Panc1 (cell line): ENCODE data around the gene MOB2. TPM values are rescaled to one million over a fixed set of nuclear protein-coding genes. Genes with fewer than 3 reads are reported as not detected.

Experiments used
- ATAC-seq: fragments of 200-7000 bp; cut with Tn5 transposase; 2 replicates; pipeline ENCODE4 v1.9.1; 2020; ENCODE audit warnings: mild to moderate bottlenecking, moderate library complexity
- BruUV-seq: library from RNA; stranded (reverse); fragments of 400-500 nt; replicated peaks from 2 replicates; lab custom pipeline; 2021; lab: Mats Ljungman, UMichigan
- CTCF ChIA-PET: fragments of 300-600 bp; sonication (Branson Sonifier 250); formaldehyde crosslinking; loops from one replicate; lab custom pipeline; 2022; ENCODE audit warnings: antibody characterized with exemption; lab: Charles Lee
- POLR2A ChIA-PET: fragments of 300-600 bp; sonication (Branson Sonifier 250); formaldehyde crosslinking; loops from one replicate; lab custom pipeline; 2022; ENCODE audit warnings: antibody characterized with exemption; lab: Charles Lee
- DNase-seq: peaks from one replicate; pipeline ENCODE4 v3.0.0-alpha.2; 2010; ENCODE audit warnings: low read depth, low spot score
- H3K27ac ChIP-seq: 2 replicates; pipeline ENCODE4 v1.5.1; 2011; ENCODE audit warnings: mild to moderate bottlenecking, low read length, inconsistent platforms
- H3K27me3 ChIP-seq: fragments of 200-500 bp; sonication (Bioruptor generic); 2 replicates; pipeline ENCODE4 v1.6.0; 2014; ENCODE audit warnings: low read length, inconsistent platforms; ENCODE audit not compliant: control insufficient read depth, insufficient read depth
- H3K36me3 ChIP-seq: fragments of 200-500 bp; sonication (Bioruptor generic); 2 replicates; pipeline ENCODE4 v1.5.1; 2014; ENCODE audit warnings: inconsistent platforms, mild to moderate bottlenecking, low read length, moderate library complexity; ENCODE audit not compliant: control insufficient read depth, insufficient read depth
- H3K4me1 ChIP-seq: 2 replicates; pipeline ENCODE4 v1.5.1; 2011; ENCODE audit warnings: inconsistent platforms, mild to moderate bottlenecking, low read length, moderate library complexity; ENCODE audit not compliant: control insufficient read depth, insufficient read depth
- H3K4me3 ChIP-seq, 2 experiments: 2 replicates each; pipeline ENCODE4 v1.5.1; 2011 to 2012; ENCODE audit warnings: low read depth in 2 of 2, low read length in 2 of 2, mild to moderate bottlenecking in 2 of 2, inconsistent platforms in 1 of 2, moderate library complexity in 1 of 2
- H3K9me3 ChIP-seq: fragments of 200-500 bp; sonication (Bioruptor generic); 2 replicates; pipeline ENCODE4 v1.5.1; 2014; ENCODE audit warnings: low read depth, mild to moderate bottlenecking, inconsistent platforms, low read length, moderate library complexity; ENCODE audit not compliant: control insufficient read depth, insufficient read depth
- POLR2AphosphoS5 ChIP-seq: IDR thresholded peaks from 2 replicates; pipeline ENCODE4 v1.6.1; 2012; ENCODE audit warnings: mild to moderate bottlenecking, low read depth, low read length, moderate library complexity
- SIN3A ChIP-seq: IDR thresholded peaks from 2 replicates; pipeline ENCODE4 v1.6.1; 2012; ENCODE audit warnings: low read depth, mild to moderate bottlenecking, low read length, moderate library complexity, borderline replicate concordance; ENCODE audit not compliant: insufficient read depth
- TCF7L2 ChIP-seq: IDR thresholded peaks from 2 replicates; pipeline ENCODE4 v1.6.1; 2011; ENCODE audit warnings: mild to moderate bottlenecking, low read depth, low read length, inconsistent platforms
- in situ Hi-C: cut with HindIII; loops from 2 replicates; pipeline ENCODE4 v1.10.0; 2016; ENCODE audit warnings: low sequenced_read_pairs, low pct_unique_long_range_greater_than_20kb
- intact Hi-C: fragments of 100-400 bp; cut with micrococcal nuclease; formaldehyde crosslinking; loops from one replicate; pipeline ENCODE4 v1.10.0; 2022; ENCODE audit not compliant: unreplicated experiment
- total RNA-seq: library from RNA; stranded (reverse); gene quantifications from one replicate; pipeline ENCODE4 v1.2.1, GENCODE V29; 2021; ENCODE audit not compliant: unreplicated experiment
- TF ChIP-seq, protein P1 (sequence below): fragments of 450-650 bp; IDR thresholded peaks from 2 replicates; pipeline ENCODE4 v1.5.1; 2017; ENCODE audit warnings: mild to moderate bottlenecking
- TF ChIP-seq, protein P2 (sequence below), 2 experiments: IDR thresholded peaks; 2 replicates each; pipeline ENCODE4 v1.6.1; 2011 to 2012; ENCODE audit warnings: low read depth in 2 of 2, control low read depth in 1 of 2, low read length in 1 of 2, mild to moderate bottlenecking in 1 of 2, moderate library complexity in 1 of 2; ENCODE audit not compliant: insufficient read depth in 1 of 2

The MOB2 gene
- total RNA-seq, 1 experiment from 2014 or later: 51.2 TPM

DNA sequence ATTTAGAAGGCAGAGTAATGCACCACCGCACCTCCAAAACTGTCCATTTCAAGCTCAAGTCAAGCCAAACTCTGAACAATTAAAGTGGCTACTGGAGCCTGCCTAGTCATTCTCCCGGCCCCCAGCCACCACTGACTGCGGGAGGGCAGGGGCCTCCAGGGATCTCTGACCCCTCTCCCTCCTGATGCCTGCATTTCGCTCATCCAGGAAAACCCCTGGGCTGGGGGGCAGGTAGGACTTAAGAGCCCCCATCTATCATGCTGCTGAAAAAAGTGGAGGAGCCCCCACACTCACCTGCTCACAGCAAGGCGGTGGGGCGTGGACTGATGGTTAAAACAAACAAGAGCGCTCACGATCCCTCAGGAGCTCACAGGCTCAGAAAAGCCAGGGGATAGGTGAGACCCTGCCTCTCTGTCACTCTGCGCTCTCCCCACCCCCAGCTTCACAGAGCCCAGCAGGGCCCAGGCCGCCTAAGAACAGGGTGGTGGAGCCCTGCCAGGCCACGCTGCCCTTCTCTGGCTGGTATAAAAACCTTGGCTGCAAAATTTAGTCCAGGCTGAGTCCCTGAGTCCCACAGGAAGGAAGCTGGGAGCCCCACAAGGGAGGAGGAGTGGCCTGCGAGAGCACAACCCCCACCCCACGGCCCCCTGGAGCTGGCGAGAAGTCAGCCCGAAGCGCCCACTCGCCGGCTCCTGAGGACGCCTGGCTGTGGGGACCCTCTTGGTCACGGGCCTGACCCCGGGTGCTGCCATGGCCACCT, 21.0 kb upstream of the MOB2 start:
- DNase-seq: no peak
- H3K27me3 ChIP-seq: no peaks in the 10 kb centered on the region
- ATAC-seq: no peak
- H3K4me3 ChIP-seq: no peak overlapping the region
- H3K36me3 ChIP-seq: no peaks in the 10 kb centered on the region
- intact Hi-C loops: no loop called here
- no TSS peak for BruUV-seq
- ChIA-PET POLR2A (no interaction called here), CTCF (no interaction called here)
- no peaks in the 10 kb centered on the region for H3K9me3 ChIP-seq
- in situ Hi-C loops: no loop called here
- H3K4me1 ChIP-seq: peaks cover 17% of the 10 kb centered on the region
- TF ChIP-seq, protein P1, sequence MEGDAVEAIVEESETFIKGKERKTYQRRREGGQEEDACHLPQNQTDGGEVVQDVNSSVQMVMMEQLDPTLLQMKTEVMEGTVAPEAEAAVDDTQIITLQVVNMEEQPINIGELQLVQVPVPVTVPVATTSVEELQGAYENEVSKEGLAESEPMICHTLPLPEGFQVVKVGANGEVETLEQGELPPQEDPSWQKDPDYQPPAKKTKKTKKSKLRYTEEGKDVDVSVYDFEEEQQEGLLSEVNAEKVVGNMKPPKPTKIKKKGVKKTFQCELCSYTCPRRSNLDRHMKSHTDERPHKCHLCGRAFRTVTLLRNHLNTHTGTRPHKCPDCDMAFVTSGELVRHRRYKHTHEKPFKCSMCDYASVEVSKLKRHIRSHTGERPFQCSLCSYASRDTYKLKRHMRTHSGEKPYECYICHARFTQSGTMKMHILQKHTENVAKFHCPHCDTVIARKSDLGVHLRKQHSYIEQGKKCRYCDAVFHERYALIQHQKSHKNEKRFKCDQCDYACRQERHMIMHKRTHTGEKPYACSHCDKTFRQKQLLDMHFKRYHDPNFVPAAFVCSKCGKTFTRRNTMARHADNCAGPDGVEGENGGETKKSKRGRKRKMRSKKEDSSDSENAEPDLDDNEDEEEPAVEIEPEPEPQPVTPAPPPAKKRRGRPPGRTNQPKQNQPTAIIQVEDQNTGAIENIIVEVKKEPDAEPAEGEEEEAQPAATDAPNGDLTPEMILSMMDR: no peak
- TF ChIP-seq POLR2AphosphoS5: no peak
- TF ChIP-seq TCF7L2: no peak
- TF ChIP-seq, protein P2, sequence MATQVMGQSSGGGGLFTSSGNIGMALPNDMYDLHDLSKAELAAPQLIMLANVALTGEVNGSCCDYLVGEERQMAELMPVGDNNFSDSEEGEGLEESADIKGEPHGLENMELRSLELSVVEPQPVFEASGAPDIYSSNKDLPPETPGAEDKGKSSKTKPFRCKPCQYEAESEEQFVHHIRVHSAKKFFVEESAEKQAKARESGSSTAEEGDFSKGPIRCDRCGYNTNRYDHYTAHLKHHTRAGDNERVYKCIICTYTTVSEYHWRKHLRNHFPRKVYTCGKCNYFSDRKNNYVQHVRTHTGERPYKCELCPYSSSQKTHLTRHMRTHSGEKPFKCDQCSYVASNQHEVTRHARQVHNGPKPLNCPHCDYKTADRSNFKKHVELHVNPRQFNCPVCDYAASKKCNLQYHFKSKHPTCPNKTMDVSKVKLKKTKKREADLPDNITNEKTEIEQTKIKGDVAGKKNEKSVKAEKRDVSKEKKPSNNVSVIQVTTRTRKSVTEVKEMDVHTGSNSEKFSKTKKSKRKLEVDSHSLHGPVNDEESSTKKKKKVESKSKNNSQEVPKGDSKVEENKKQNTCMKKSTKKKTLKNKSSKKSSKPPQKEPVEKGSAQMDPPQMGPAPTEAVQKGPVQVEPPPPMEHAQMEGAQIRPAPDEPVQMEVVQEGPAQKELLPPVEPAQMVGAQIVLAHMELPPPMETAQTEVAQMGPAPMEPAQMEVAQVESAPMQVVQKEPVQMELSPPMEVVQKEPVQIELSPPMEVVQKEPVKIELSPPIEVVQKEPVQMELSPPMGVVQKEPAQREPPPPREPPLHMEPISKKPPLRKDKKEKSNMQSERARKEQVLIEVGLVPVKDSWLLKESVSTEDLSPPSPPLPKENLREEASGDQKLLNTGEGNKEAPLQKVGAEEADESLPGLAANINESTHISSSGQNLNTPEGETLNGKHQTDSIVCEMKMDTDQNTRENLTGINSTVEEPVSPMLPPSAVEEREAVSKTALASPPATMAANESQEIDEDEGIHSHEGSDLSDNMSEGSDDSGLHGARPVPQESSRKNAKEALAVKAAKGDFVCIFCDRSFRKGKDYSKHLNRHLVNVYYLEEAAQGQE (IDR thresholded peaks at IDR 0.05; ENCODE audit: insufficient read depth in 1 of 2, low read depth in 2 of 2, low read length in 1 of 2): no peak
- no peak for TF ChIP-seq SIN3A
- H3K27ac ChIP-seq: no peak overlapping the region

DNA sequence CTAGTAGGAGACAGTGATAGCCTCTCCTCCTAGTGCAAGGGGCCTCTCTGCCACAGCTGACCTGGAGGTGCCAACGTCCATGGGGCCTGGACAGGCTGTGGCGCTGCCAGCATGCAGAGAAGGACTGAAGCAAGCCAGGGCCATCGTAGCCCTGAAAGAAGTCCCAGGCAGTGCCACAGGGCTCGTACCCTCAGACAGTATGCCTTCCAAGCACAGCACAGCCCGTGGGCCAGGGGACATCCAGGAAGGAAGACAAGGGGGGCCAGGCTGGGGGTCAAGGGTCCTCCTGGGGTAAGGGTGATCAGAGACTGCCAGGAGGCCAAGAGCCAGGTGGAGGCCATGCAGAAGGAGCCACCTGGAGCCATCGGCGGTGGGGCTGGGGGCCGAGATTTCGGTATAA, 20.4 kb upstream of the MOB2 start:
- Histone ChIP-seq H3K9me3 (no peaks in the 10 kb centered on the region), H3K27me3 (no peaks in the 10 kb centered on the region), H3K36me3 (no peaks in the 10 kb centered on the region), H3K4me1 (peaks cover 17% of the 10 kb centered on the region), H3K27ac (no peak overlapping the region), H3K4me3 (no peak overlapping the region)
- ATAC-seq (no peak), DNase-seq (no peak)
- ChIA-PET CTCF (no interaction called here), POLR2A (no interaction called here)
- intact Hi-C loops: no loop called here
- TF ChIP-seq POLR2AphosphoS5 (no peak), SIN3A (no peak), TCF7L2 (no peak)
- TF ChIP-seq, protein P1: no peak
- TF ChIP-seq, protein P2 (IDR thresholded peaks at IDR 0.05; ENCODE audit: insufficient read depth in 1 of 2, low read depth in 2 of 2, low read length in 1 of 2): no peak
- no TSS peak for BruUV-seq
- in situ Hi-C loops: no loop called here
